A673 (cell line): Measurements from ENCODE around the gene ARHGAP45. TPM values are rescaled to one million over a fixed set of nuclear protein-coding genes. Genes with fewer than 3 reads are reported as not detected.

Experiments used
- BruUV-seq: library from RNA; stranded (reverse); fragments of 400-500 nt; replicated peaks from 2 replicates; lab custom pipeline; 2021; lab: Mats Ljungman, UMichigan
- CTCF ChIA-PET: fragments of 300-600 bp; sonication (Branson Sonifier 250); formaldehyde crosslinking; loops from one replicate; lab custom pipeline; 2022; ENCODE audit warnings: antibody characterized with exemption; lab: Charles Lee
- POLR2A ChIA-PET: fragments of 300-600 bp; sonication (Branson Sonifier 250); formaldehyde crosslinking; loops from one replicate; lab custom pipeline; 2022; ENCODE audit warnings: antibody characterized with exemption; ENCODE audit not compliant: low non-redundant PET; lab: Charles Lee
- DNase-seq: peaks from one replicate; pipeline ENCODE4 v3.0.0-alpha.2; 2015; ENCODE audit warnings: low spot score
- H3K27ac ChIP-seq: fragments of 200-600 bp; sonication (generic); 2 replicates; pipeline ENCODE4 v1.5.1; 2016; ENCODE audit warnings: mixed run types, low read depth, mild to moderate bottlenecking, mixed read lengths, antibody characterized with exemption, low read length; ENCODE audit not compliant: poor library complexity, severe bottlenecking
- H3K27me3 ChIP-seq: fragments of 200-600 bp; sonication (generic); replicated peaks from 2 replicates; pipeline ENCODE4 v1.6.1; 2017; ENCODE audit warnings: mixed run types, low read depth, mild to moderate bottlenecking, mixed read lengths, antibody characterized with exemption, low read length; ENCODE audit not compliant: insufficient read depth, poor library complexity
- H3K36me3 ChIP-seq: fragments of 200-600 bp; sonication (generic); 2 replicates; pipeline ENCODE4 v1.6.1; 2016; ENCODE audit warnings: mixed run types, mild to moderate bottlenecking, mixed read lengths, antibody characterized with exemption, low read length; ENCODE audit not compliant: insufficient read depth, poor library complexity, severe bottlenecking
- H3K4me1 ChIP-seq: fragments of 200-600 bp; sonication (generic); 2 replicates; pipeline ENCODE4 v1.6.1; 2017; ENCODE audit warnings: mixed run types, mild to moderate bottlenecking, mixed read lengths, antibody characterized with exemption, low read length; ENCODE audit not compliant: insufficient read depth, poor library complexity, severe bottlenecking
- H3K4me3 ChIP-seq: fragments of 200-600 bp; sonication (generic); 2 replicates; pipeline ENCODE4 v1.5.1; 2016; ENCODE audit warnings: low read depth, mixed run types, mild to moderate bottlenecking, mixed read lengths, low read length; ENCODE audit not compliant: poor library complexity, severe bottlenecking
- H3K9me3 ChIP-seq: fragments of 200-600 bp; sonication (generic); 2 replicates; pipeline ENCODE4 v1.6.1; 2016; ENCODE audit warnings: mixed run types, low read depth, mild to moderate bottlenecking, mixed read lengths, antibody characterized with exemption, low read length; ENCODE audit not compliant: poor library complexity, severe bottlenecking
- EZH2 ChIP-seq: fragments of 200-600 bp; sonication (generic); IDR thresholded peaks from 2 replicates; pipeline ENCODE4 v1.6.1; 2017; ENCODE audit warnings: borderline replicate concordance, low read depth, mild to moderate bottlenecking, mixed read lengths, antibody characterized with exemption, low read length; ENCODE audit not compliant: poor library complexity, severe bottlenecking
- intact Hi-C: fragments of 100-400 bp; cut with micrococcal nuclease; formaldehyde crosslinking; loops from one replicate; pipeline ENCODE4 v1.10.0; 2022; ENCODE audit not compliant: unreplicated experiment
- total RNA-seq: library from RNA; stranded (reverse); gene quantifications from 2 replicates; pipeline ENCODE4 v1.2.3, GENCODE V29; 2021
- TF ChIP-seq, protein P1 (sequence below): fragments of 300-800, 200-600 bp; sonication (generic); conservative IDR thresholded peaks from 2 replicates; pipeline ENCODE4 v1.5.1; 2017; ENCODE audit warnings: low read depth, mild to moderate bottlenecking, antibody characterized with exemption, low read length, moderate library complexity, mixed read lengths

ARHGAP45 gene
- total RNA-seq, 1 experiment from 2014 or later, result 3.2 TPM

DNA sequence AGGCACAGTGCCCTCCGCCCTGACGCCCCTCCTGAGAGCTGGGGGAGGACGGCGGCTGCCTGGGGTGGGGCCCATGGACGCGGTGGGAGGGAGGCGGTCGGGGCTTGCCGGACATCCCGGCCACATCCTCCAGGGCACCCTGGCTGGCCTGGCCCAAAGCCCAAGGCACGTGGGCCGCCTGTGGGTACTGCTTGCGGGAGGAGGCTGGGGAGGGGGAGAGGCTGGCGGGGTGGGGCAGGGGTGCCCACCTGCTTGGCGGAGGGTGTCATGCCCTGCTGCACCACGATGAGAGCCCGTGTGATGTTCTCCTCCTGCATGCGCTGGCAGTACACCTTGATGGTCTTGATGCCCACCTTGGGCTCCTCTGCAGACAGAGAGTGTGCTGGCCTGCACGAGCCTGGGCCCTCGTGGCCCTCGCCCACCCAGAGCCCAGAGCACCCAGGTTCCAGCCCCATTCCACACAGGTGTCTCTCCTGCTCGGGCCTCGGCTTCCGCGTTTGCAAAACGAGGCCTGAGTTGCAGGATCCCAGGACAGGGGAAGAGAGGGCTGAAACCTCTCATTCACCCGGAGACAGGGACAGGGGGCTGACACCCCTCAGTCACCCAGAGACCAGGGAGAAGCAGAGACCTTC, 24.7 kb downstream of the ARHGAP45 start:
- no peak for DNase-seq
- H3K27me3 ChIP-seq, result no peaks in the 10 kb centered on the region
- H3K4me3 ChIP-seq, result no peak overlapping the region
- H3K9me3 ChIP-seq, result no peaks in the 10 kb centered on the region
- ChIA-PET CTCF (no interaction called here), POLR2A (no interaction called here)
- H3K36me3 ChIP-seq, result peaks cover 52% of the 10 kb centered on the region
- BruUV-seq, result no TSS peak
- TF ChIP-seq, protein P1, sequence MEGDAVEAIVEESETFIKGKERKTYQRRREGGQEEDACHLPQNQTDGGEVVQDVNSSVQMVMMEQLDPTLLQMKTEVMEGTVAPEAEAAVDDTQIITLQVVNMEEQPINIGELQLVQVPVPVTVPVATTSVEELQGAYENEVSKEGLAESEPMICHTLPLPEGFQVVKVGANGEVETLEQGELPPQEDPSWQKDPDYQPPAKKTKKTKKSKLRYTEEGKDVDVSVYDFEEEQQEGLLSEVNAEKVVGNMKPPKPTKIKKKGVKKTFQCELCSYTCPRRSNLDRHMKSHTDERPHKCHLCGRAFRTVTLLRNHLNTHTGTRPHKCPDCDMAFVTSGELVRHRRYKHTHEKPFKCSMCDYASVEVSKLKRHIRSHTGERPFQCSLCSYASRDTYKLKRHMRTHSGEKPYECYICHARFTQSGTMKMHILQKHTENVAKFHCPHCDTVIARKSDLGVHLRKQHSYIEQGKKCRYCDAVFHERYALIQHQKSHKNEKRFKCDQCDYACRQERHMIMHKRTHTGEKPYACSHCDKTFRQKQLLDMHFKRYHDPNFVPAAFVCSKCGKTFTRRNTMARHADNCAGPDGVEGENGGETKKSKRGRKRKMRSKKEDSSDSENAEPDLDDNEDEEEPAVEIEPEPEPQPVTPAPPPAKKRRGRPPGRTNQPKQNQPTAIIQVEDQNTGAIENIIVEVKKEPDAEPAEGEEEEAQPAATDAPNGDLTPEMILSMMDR, result no peak
- intact Hi-C loops, result no loop called here
- H3K27ac ChIP-seq, result no peak overlapping the region
- H3K4me1 ChIP-seq, result peaks cover 13% of the 10 kb centered on the region

DNA sequence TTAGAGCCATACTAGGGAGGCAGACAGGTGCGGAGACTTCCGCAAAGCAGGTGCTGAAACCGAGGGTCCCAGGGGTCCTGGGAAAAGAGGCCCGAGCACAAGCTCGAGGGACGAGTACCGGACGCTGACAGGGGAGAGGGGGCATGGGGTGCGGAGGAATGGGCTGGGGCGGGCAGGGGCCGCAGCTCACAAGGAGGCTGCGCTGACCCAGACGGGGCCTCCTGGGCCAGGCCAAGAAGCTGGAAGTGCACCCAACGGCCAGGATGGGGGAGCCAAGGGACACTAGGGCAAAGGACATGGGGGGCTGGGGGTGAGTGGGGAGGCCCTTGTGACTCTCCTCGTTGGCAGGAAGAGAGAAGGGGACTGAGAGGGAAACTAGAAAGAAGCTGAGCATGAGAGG, 26.4 kb downstream of the ARHGAP45 start:
- H3K27me3 ChIP-seq, result no peaks in the 10 kb centered on the region
- H3K4me1 ChIP-seq, result peaks cover 13% of the 10 kb centered on the region
- BruUV-seq, result no TSS peak
- H3K9me3 ChIP-seq, result no peaks in the 10 kb centered on the region
- peak overlapping the region; percentile 99 for H3K4me3 ChIP-seq
- H3K36me3 ChIP-seq, result peaks cover 44% of the 10 kb centered on the region
- ChIA-PET CTCF (no interaction called here), POLR2A (interaction anchor here (0.6 kb wide), 1 partner anchor 16 kb away, joined by 4 read pairs; no protein-coding TSS in a partner anchor)
- peak overlapping the region; percentile 87 for H3K27ac ChIP-seq
- intact Hi-C loops, result no loop called here
- DNase-seq, result no peak
- TF ChIP-seq, protein P1, result no peak
- no peak for TF ChIP-seq EZH2

DNA sequence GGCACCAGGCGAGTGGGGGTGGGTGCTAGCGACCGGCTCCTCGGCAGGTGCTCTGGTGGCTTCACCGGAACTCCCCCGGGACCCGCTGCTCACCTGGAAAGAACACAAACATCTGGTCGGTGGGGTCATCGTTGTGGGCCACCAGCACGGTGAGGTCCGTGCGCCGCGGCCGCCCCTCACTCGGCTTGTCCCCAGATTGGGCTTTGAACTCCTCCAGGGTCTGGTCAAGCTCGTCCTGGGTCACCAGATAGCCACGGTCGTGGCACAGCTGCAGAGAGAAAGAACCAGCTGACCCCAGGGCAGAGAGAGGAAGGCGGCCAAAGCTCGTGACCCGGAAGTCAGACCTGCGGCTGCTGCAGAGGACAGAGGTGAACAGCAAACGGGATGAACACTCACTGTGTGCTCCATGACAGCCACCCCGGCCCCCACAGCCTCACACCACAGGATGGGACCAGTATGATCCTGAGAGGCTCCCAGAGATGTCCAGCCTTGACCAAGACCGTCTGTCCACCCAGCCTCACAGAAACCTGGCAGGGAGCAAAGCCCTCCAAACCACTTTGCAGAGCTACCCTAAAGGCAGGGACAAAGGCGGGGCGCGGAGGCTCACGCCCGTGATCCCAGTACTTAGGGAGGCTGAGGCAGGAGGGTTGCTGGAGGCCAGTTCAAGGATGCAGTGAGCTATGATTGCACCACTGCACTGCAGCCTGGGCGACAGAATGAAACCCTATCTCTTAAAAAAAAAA, 27.0 kb downstream of the ARHGAP45 start:
- ChIA-PET CTCF (no interaction called here), POLR2A (interaction anchor here (0.6 to 0.7 kb wide), 2 partner anchors 15 to 39 kb away, joined by 4 to 6 read pairs; no protein-coding TSS in a partner anchor)
- no peak for TF ChIP-seq EZH2
- TF ChIP-seq, protein P1, result no peak
- Histone ChIP-seq H3K9me3 (no peaks in the 10 kb centered on the region), H3K4me1 (peaks cover 13% of the 10 kb centered on the region), H3K36me3 (peaks cover 37% of the 10 kb centered on the region), H3K27me3 (no peaks in the 10 kb centered on the region), H3K27ac (peak overlapping the region; percentile 87), H3K4me3 (peak overlapping the region; percentile 99)
- BruUV-seq, result no TSS peak
- DNase-seq, result no peak
- intact Hi-C loops, result no loop called here
